Natural killer cell (primary cell): ENCODE measurements around the gene CLPTM1. TPM values are rescaled to one million over a fixed set of nuclear protein-coding genes. Genes with fewer than 3 reads are reported as not detected.

Source experiments
- ATAC-seq, 3 donors: fragments of 150-1000 bp in 2 of 3; fragments of 200-7000 bp in 1 of 3; cut with Tn5 transposase; 1 replicate in 1 of 3; 2 replicates in 2 of 3; pipeline ENCODE4 v1.10.0; 2021; ENCODE audit warnings: mild to moderate bottlenecking in 2 of 3, moderate library complexity in 2 of 3
- DNase-seq, 2 donors: peaks; one replicate each; pipeline versions ENCODE4 v3.0.0 to v3.0.0-alpha.2; 2013 to 2021; ENCODE audit warnings: mixed read lengths in 1 of 2
- H3K27ac ChIP-seq: one replicate; pipeline ENCODE4 v1.5.1; 2013; ENCODE audit warnings: mild to moderate bottlenecking, low read length
- H3K27me3 ChIP-seq: one replicate; pipeline ENCODE4 v1.6.1; 2013; ENCODE audit warnings: low read length; ENCODE audit not compliant: control insufficient read depth, insufficient read depth
- H3K36me3 ChIP-seq: one replicate; pipeline ENCODE4 v1.6.1; 2013; ENCODE audit warnings: low read length; ENCODE audit not compliant: control insufficient read depth, insufficient read depth
- H3K4me1 ChIP-seq: one replicate; pipeline ENCODE4 v1.6.1; 2013; ENCODE audit warnings: low read length; ENCODE audit not compliant: control insufficient read depth, insufficient read depth
- H3K4me3 ChIP-seq: one replicate; pipeline ENCODE4 v1.5.1; 2013; ENCODE audit warnings: low read length
- H3K9me3 ChIP-seq: one replicate; pipeline ENCODE4 v1.6.1; 2013; ENCODE audit warnings: low read length; ENCODE audit not compliant: control insufficient read depth, insufficient read depth
- H3K27ac Mint-ChIP-seq, 2 donors: one replicate each; pipeline ENCODE4 v1.8.0; 2022; ENCODE audit warnings: mild to moderate bottlenecking in 2 of 2, mixed read lengths in 2 of 2, moderate library complexity in 1 of 2
- H3K27me3 Mint-ChIP-seq, 2 donors: one replicate each; pipeline ENCODE4 v1.8.0; 2022; ENCODE audit warnings: low read depth in 2 of 2, mixed read lengths in 2 of 2
- H3K36me3 Mint-ChIP-seq: one replicate; pipeline ENCODE4 v1.8.0; 2022; ENCODE audit warnings: mixed read lengths
- H3K4me1 Mint-ChIP-seq, 2 donors: one replicate each; pipeline ENCODE4 v1.8.0; 2022; ENCODE audit warnings: mixed read lengths in 2 of 2
- H3K4me3 Mint-ChIP-seq: one replicate; pipeline ENCODE4 v1.8.0; 2022; ENCODE audit warnings: mild to moderate bottlenecking, moderate library complexity, mixed read lengths
- H3K9me3 Mint-ChIP-seq, 2 donors: one replicate each; pipeline ENCODE4 v1.8.0; 2022; ENCODE audit warnings: mixed read lengths in 2 of 2
- WGBS: methylation state at CpG from one replicate; pipeline ENCODE4 v1.1.7; 2013; ENCODE audit warnings: missing lambda C conversion rate; ENCODE audit not compliant: insufficient coverage; 5-methylcytosine and 5-hydroxymethylcytosine counted together
- intact Hi-C: fragments of 100-400 bp; cut with micrococcal nuclease; formaldehyde crosslinking; loops from one replicate; pipeline ENCODE4 v1.14.2; 2022
- total RNA-seq, 4 donors: library from RNA; stranded (reverse); fragments of 120-200 nt in 1 of 4; gene quantifications; one replicate each; pipeline versions ENCODE4 v1.2.3 to v1.2.4, GENCODE V29; 2013 to 2022
- TF ChIP-seq, protein P1 (sequence below): fragments of 200-600 bp; IDR thresholded peaks from one replicate; pipeline ENCODE4 v1.8.0; 2022; ENCODE audit warnings: antibody characterized with exemption

Gene CLPTM1
- total RNA-seq, 3 donors from 2014 or later (not counting 1 experiment from before 2014, with no cell fraction given): 97.1 to 125 (median 120) TPM

DNA sequence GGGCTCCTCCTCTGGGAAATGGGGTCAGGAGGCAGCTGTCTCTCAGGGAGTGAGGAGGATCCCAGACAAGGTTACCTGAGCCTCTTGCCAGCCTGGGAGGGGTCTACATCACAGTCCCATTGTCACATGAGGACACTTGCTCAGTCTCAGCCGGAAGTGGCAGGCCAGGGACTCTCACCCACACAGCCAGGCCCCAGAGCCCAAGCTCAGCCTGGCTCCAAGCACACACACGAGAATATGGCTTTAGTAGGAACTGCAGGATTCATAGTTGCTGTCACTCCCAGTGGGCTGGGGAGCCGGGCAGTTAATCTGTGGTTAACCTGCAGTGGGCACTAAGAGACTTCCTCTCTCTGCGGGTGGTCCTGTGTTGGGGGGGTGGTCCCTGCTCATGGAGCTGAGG lies 30.3 kb downstream of the CLPTM1 start:
- Histone ChIP-seq H3K4me1 (peaks cover 43% of the 10 kb centered on the region), H3K4me3 (no peak overlapping the region), H3K27ac (no peak overlapping the region), H3K9me3 (no peaks in the 10 kb centered on the region), H3K27me3 (no peaks in the 10 kb centered on the region), H3K36me3 (peaks cover 63% of the 10 kb centered on the region)
- TF ChIP-seq, protein P1, sequence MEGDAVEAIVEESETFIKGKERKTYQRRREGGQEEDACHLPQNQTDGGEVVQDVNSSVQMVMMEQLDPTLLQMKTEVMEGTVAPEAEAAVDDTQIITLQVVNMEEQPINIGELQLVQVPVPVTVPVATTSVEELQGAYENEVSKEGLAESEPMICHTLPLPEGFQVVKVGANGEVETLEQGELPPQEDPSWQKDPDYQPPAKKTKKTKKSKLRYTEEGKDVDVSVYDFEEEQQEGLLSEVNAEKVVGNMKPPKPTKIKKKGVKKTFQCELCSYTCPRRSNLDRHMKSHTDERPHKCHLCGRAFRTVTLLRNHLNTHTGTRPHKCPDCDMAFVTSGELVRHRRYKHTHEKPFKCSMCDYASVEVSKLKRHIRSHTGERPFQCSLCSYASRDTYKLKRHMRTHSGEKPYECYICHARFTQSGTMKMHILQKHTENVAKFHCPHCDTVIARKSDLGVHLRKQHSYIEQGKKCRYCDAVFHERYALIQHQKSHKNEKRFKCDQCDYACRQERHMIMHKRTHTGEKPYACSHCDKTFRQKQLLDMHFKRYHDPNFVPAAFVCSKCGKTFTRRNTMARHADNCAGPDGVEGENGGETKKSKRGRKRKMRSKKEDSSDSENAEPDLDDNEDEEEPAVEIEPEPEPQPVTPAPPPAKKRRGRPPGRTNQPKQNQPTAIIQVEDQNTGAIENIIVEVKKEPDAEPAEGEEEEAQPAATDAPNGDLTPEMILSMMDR: no peak
- Mint-ChIP-seq H3K27me3 (no peaks in the 10 kb centered on the region), H3K36me3 (no peaks in the 10 kb centered on the region), H3K4me3 (no peak overlapping the region), H3K9me3 (no peaks in the 10 kb centered on the region), H3K4me1 (peaks cover 10 to 25% of the 10 kb centered on the region in 2 donors), H3K27ac (peak overlapping the region; percentile 93 to 94)
- intact Hi-C loops: no loop called here
- no peak for ATAC-seq
- no peak for DNase-seq
- 89% methylated on average over 4 of the region's 4 CpGs for WGBS

DNA sequence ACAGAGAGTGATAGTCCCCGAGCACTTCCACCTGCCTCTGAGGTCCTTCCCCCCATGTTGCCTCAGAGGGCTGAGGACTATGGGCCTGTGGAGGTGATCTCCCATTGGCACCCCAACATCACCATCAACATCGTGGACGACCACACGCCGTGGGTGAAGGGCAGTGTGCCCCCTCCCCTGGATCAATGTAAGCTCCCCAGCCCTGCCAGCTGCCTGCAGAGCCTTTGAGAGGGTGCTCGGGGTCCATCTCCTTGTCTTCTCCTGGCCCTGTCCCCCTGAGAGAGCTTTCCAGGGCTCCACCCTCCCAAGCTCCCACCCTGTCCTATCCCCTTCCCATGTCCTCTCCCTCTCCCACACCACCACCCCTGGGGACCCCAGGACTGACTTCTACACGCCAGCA lies 31.2 kb downstream of the CLPTM1 start:
- Mint-ChIP-seq H3K27ac (peak overlapping the region in 1 of 2 donors; percentile 94), H3K36me3 (no peaks in the 10 kb centered on the region), H3K9me3 (no peaks in the 10 kb centered on the region), H3K27me3 (no peaks in the 10 kb centered on the region), H3K4me3 (no peak overlapping the region), H3K4me1 (peaks cover 10 to 25% of the 10 kb centered on the region in 2 donors)
- no peak for DNase-seq
- Histone ChIP-seq H3K27ac (no peak overlapping the region), H3K27me3 (no peaks in the 10 kb centered on the region), H3K36me3 (peaks cover 69% of the 10 kb centered on the region), H3K9me3 (no peaks in the 10 kb centered on the region), H3K4me1 (peaks cover 43% of the 10 kb centered on the region), H3K4me3 (no peak overlapping the region)
- TF ChIP-seq, protein P1: no peak
- WGBS: 98% methylated on average over 7 of the region's 7 CpGs
- no peak for ATAC-seq
- intact Hi-C loops: no loop called here

DNA sequence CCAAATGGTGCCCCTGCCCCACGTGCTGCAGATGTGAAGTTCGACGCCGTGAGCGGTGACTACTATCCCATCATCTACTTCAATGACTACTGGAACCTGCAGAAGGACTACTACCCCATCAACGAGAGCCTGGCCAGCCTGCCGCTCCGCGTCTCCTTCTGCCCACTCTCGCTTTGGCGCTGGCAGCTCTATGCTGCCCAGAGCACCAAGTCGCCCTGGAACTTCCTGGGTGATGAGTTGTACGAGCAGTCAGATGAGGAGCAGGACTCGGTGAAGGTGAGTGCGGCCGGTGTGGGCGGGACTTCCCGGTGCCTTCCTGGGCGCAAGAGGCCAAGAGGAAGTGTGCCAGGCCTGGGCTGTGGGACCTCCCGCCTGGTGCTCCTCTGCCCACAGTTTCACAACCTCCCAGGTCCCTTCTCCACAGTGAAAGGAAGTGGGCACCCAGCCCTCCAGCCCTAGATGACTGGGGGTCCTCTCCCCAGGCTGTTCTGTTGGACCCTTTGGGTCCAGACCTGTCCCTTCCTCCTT lies 32.0 kb downstream of the CLPTM1 start:
- H3K27me3 Mint-ChIP-seq: no peaks in the 10 kb centered on the region
- peaks cover 10 to 29% of the 10 kb centered on the region in 2 donors for H3K4me1 Mint-ChIP-seq
- no peak for DNase-seq
- peaks cover 43% of the 10 kb centered on the region for H3K4me1 ChIP-seq
- H3K9me3 ChIP-seq: no peaks in the 10 kb centered on the region
- no peaks in the 10 kb centered on the region for H3K27me3 ChIP-seq
- no peaks in the 10 kb centered on the region for H3K9me3 Mint-ChIP-seq
- WGBS: 86% methylated on average over 20 of the region's 20 CpGs
- peaks cover 71% of the 10 kb centered on the region for H3K36me3 ChIP-seq
- intact Hi-C loops: no loop called here
- H3K27ac Mint-ChIP-seq: peak overlapping the region in 1 of 2 donors; percentile 81
- no peak overlapping the region for H3K4me3 ChIP-seq
- H3K4me3 Mint-ChIP-seq: no peak overlapping the region
- no peak for ATAC-seq
- TF ChIP-seq, protein P1: no peak
- no peak overlapping the region for H3K27ac ChIP-seq
- H3K36me3 Mint-ChIP-seq: no peaks in the 10 kb centered on the region

DNA sequence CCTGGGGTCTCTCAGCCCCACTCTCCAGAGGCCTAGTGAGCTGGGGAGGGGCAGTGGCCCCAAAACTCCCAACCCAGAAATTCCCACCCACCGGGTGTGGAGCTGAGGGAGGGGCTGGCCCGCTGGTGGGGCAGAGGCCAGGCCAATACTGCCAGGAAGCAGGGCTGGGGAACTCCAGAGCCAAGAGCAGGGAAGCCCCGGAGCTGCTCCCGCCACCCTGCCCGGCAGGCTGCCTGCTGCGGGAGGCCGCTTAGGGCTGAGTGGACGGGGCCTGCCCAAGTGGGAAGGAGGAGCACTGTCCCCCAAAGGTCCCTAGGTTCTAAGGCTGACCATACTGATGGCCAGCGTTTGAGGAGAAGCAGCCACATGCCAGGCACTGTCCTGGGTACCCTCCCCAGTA lies 33.1 kb downstream of the CLPTM1 start:
- ATAC-seq (no peak), DNase-seq (no peak)
- Mint-ChIP-seq H3K4me3 (no peak overlapping the region), H3K9me3 (no peaks in the 10 kb centered on the region), H3K36me3 (no peaks in the 10 kb centered on the region), H3K27me3 (no peaks in the 10 kb centered on the region), H3K27ac (no peak overlapping the region), H3K4me1 (peaks cover 10 to 29% of the 10 kb centered on the region in 2 donors)
- WGBS: 96% methylated on average over 9 of the region's 9 CpGs
- Histone ChIP-seq H3K27me3 (no peaks in the 10 kb centered on the region), H3K36me3 (peaks cover 71% of the 10 kb centered on the region), H3K9me3 (no peaks in the 10 kb centered on the region), H3K4me1 (peaks cover 39% of the 10 kb centered on the region), H3K4me3 (no peak overlapping the region), H3K27ac (no peak overlapping the region)
- TF ChIP-seq, protein P1: no peak
- intact Hi-C loops: no loop called here
